ENCODE measurements around the gene PACRG.

Gene PACRG

DNA sequence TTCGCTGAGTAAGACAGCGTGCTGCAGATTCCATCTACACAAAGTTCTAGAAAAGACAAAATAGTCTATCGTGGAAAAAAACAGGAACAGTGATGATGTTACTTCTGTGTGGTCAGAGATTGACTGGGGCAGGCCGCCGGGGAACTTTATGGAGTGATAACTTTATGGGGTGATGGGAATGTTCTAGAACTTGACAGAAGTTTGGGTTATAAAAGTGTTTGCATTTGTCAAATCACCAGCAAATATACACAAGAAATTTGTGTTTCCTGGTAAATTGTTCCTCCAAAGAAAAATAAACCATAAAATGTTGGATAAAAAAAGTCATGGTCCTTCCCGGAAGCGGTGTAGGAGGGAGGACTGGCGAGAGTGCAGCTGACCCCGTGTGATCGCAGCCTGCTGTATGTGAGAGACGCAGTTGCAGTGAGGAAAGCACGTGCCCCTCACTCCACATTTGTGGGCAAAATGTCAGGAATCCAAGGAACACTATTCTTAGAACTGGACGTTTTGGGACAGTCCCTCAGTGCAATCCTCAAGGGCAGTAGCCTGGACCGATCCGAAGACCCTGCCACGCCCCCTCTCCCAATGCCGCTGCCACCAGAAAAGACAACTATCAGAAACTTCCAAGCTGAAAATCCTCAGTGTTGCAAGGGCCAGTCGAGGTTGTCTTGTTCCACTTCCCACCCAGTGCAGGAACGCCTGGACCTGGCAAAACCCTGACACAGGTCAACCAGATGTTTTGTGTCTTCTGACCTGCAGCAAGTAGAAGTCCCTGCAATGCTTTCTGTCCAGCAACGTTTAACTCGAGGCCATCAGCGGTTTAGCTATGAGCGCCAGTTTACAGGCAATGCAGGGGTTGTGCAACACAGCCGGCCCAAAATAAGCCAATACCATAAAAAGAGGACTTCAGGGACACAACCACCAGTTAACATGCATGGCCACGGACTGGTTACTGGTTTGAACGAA, 606.2 kb downstream of the PACRG start:
- no peak for DNase-seq (ENCODE audit: low read depth)

DNA sequence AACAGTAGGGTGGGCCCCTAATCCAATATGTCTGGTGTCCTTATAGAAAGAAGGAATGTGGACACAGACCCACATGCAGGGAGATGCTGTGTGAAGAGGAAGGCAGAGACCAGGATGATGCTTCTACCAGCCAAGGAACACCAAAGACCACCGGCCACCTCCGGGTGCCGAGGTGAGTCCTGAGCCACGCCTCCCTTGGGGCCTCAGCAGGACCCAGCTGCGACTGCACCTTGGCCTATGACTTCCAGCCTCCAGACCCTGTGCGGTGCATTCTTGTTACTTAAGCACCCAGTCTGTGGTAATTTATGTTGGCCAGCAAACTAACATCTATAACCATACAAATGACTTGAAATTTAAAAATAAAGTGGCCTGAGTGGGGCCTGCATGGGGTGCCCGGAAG, 607.3 kb downstream of the PACRG start:
- DNase-seq (ENCODE audit: low read depth) = no peak

DNA sequence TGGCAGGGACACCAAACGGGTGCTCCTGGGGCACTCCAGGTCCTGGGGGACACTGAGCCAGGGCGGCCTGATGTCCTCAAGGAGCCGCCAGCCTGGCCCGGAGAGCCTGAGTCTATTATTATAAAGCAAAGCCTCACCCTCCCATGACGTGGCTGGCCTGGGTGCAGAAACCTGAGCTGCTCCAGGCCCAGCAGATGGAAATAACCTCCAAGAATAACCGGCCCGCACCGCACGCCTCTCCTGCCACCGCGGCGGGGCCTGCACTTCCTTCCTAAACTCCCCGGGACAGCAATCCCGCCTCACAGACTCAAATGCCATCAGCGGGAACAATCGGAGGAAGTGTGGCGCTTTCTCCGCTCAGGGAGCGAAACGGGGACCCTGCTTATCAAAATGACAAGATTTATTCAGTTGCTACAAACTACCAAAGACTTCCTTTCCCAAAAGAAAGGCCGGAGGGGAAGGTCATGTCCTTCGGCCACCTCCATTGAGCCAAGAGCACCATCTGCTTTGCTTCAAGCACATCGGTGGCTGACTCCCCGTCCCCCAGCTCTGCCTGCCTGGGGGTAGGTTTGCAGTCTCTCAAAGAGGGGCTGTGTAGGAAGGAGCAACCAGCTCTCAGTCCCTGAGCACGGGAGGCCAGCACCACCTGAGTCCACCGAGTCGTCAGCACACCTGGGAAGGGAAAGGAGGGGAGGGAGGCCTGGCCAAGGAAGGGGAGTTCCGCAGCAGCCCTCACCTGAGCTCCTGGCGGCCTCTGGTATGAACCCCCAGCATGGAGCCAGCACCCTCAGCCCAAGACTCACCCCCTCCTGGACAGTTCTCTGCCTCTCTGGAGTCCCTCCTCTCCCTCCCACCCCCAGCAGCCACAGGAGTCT, 608.1 kb downstream of the PACRG start:
- no peak for DNase-seq (ENCODE audit: low read depth)

GRCh38 chr6:163336961-163337360, 609.2 kb downstream of the PACRG start:
- DNase-seq (ENCODE audit: low read depth) = no peak

GRCh38 chr6:163337958-163338357, 610.2 kb downstream of the PACRG start:
- DNase-seq (ENCODE audit: low read depth) = no peak

DNA sequence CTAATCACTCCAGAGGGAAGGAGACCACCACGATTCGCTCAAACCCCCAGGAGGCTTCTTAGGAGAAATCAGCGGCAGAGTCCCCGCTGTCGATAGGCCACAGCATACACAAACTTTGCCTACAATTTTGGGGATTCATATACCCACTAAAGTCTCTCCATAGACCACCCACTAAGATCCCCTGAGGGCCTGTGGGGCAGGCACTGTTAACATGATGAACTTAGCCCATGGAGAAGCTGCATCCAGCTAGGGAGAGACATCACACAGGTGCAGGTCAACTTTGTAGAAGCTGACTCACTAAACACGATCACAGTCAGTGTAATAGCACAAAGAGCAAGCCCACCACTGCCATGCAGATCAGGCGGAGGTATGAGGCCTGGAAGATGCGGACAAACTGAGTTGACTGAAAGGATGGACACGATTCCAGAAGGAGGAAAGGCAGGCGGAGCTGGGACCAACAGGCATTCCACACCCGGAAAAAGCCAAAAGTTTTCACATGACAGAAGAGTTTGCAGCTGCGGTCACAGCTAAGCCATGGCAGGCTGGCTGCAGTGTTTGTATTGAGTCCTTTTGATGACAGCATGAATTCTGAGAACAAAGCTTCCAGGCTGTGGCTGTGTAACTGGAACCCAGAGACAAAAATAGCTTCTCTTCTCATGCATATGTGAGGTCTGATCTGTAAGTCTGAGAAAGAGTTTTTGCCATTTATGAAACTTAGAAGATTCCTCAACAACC, 611.1 kb downstream of the PACRG start:
- DNase-seq (ENCODE audit: low read depth) = no peak

DNA sequence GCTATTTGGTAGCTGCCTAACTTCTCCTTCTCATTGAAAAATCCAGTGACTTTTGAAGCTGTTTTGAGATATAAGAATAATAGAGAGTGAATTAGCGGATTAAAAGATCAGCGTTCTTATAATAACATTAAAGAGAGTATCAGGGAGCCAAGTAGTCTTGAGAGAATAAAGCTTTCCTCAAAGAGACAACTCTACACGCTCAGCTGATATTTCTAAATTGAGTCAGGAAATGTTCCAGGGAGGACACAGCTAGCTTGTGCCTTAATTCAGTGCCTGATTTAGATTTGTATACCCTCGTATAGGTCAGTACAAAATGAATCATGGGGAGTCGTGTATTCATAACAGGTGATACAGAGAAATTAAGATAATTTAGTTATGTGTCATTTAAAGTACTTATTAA, 611.7 kb downstream of the PACRG start:
- no peak for DNase-seq (ENCODE audit: low read depth)

GRCh38 chr6:163340201-163340887, 612.6 kb downstream of the PACRG start:
- DNase-seq (ENCODE audit: low read depth) = no peak

GRCh38 chr6:163341224-163342061, 613.7 kb downstream of the PACRG start:
- DNase-seq (ENCODE audit: low read depth) = no peak

DNA sequence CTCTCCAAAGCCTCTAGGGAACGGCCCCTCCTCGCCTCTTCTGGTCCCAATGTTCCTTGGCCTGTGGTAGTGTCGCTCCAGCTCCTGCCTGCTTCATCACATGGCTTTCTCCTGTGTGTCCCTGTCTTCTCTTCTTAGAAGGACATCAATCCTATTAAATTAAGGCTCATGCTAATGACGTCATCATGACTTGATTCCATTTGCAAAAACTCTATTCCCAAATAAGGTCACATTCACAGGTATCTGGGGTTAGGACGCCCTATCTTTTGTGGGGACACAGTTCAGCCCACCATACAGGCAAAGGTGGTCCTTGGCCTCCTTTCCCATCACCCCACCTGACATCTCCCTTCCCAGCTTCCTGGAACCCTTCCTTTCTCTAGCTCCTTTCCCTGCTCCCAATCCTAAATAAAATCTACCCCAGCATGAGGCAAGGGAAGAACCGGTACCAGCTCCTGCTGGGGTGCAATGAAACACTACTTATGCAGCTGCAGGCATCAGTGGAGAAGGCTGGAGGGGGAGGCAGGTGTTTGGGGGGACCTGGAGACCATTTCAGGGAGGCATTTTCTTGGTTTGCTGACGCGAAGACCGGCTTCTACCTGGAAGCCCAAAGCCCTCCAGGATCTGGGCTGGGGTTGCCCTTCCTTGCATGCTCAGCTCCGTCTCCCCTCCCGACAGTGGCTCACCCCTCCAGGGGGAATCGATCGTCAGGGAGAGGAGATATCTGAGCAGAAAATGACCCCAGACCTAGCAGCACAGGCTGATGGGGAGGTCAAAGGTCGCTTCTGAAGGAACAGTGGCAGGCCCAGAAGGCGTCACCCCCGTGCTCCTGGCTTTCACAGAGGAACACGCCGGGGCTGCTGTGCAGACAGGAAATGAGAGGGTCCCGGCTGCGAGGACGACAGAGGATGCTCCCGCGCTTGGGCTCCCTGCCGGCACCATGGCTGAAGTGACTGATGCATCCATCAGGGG, 615.1 kb downstream of the PACRG start:
- DNase-seq (ENCODE audit: low read depth) = no peak

DNA sequence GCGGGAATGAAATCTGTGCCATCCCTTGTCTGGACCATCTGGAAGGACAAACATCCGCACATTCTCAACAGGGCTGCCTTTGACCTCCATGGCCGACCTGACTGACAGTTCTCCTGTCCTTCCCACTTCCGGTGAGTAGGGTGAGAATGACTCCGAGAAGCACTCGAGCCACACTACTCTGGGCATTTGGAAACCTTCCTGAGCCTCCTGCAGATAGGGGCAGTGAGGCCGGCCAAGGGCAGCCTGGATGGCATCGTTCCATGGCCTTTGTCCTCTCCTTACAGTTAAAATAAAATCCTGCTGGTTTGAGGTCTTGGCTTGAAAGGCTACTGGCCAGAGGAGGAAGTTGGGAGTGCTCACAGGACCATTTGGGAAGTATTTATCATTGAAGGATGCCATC, 615.8 kb downstream of the PACRG start:
- no peak for DNase-seq (ENCODE audit: low read depth)

DNA sequence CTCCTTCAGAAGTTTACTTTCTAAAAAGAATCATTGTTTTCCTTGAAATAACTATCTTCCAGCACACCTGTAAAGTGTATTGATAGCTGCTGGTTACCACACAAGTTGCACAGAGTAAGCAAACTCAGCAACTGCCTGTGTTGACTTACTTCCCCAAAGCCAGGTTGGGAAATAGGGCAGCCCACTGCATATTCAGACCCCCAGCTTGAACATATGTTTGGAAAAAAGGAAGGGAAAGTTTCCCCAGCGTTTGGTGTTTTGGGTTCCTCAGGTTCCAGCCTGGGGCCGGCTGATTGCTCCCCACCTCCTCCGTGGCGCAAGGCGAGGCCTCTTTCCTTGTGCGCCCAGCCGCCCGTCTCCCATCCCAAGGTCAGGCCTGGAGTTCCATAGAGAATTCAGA, 616.6 kb downstream of the PACRG start:
- DNase-seq (ENCODE audit: low read depth) = no peak

- DNase-seq (ENCODE audit: low read depth) = no peak
Measured at GRCh38 chr6:163345931-163346330, 618.2 kb downstream of the PACRG start.

DNA sequence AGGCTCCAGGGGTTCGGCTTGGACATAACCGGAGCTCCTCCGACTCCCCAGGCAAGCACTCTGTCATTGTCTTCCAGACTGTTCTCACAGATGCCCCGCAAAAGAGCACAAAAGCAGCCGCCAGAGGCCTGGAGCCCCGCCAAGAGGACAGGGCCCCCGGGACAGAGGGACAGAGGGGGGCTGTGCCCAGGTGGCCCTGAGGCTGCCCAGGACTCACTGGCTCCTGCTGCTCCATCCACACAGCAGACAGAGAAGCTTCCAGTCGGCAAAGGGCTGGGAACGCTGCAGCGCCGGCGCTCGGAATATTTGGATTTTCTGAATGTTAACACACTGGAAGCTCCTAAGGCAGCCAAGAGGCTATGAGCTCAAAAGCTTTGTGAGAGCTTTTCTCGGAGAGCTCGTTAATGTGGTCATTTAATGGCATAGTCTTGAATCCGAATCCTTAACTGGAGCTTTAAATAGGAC, 618.8 kb downstream of the PACRG start:
- DNase-seq (ENCODE audit: low read depth) = no peak

- DNase-seq (ENCODE audit: low read depth) = no peak
Measured at GRCh38 chr6:163347021-163347446, 619.3 kb downstream of the PACRG start.

GRCh38 chr6:163348789-163349680, 621.3 kb downstream of the PACRG start:
- no peak for DNase-seq (ENCODE audit: low read depth)

- no peak for DNase-seq (ENCODE audit: low read depth)
Measured at GRCh38 chr6:163349696-163350095, 621.9 kb downstream of the PACRG start.

DNA sequence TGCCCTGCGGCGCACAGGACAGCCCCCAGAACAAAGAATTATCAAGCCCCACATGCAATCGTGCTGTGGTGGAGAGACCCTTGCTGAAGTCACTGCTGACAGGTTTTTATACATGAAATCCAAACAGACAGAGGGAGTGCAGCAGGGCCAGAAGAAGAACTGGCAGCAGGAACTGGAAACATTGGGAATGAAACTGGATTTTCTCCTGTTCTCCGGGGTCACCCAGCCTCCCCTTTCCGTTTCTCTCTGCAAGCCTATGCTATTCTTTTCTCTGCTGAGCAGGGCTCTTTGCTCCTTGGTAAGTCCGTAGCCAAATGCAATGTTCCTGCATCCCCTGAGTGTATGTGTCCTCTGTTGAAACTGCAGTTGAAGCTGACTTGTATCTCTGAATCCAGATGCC, 623.2 kb downstream of the PACRG start:
- DNase-seq (ENCODE audit: low read depth) = no peak
